ENCODE measurements around the gene CSHL1.
"Not testable (repeated sequence)": the region's sequence is repeated elsewhere in the genome, so short reads cannot be mapped to it uniquely, and the experiment has no call there.

Gene CSHL1

GRCh38 chr17:63939884-63940283 lies 28.8 kb upstream of the CSHL1 start:
- DNase-seq, result no peak

DNA sequence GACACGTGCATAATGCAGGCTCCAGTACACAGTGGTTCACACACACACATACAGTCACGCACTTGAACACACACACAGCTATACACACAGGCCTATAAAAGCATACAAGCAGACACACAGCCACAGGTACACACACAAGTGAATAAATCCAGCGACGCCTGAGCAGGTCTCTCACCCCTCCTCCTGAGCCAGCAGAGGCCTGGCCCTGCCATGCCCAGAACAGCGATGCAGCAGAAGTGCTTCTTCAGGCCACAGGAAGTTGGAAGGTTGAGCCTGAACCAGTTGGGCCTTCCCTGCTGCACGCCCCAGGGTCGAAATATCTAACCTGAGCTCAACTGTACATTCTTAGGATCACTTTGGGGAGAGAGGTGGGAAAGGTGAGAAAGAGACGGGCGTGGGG lies 28.3 kb upstream of the CSHL1 start:
- DNase-seq, result no peak

DNA sequence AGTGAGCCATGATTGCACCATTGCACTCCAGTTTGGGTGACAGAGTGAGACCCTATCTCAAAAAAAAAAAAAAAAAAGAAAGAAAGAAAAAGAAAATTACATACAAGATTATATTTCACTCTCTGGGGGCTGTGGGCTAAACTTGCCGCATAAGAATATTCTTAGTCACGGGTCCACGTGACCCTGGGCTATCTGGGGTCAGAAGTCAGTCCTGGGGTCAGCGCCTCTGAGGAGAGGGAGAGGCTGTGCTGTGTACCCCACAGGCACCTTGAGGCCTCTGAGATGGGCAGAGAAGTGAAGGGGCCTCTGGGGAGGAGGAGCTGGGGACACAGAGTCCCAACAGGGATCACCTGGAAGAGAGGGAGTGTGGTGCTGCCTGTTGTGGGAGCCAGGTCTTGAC lies 26.9 kb upstream of the CSHL1 start:
- DNase-seq, result no peak

- DNase-seq, result no peak
These were observed 26.3 kb upstream of the CSHL1 start for GRCh38 chr17:63937319-63937718.

DNA sequence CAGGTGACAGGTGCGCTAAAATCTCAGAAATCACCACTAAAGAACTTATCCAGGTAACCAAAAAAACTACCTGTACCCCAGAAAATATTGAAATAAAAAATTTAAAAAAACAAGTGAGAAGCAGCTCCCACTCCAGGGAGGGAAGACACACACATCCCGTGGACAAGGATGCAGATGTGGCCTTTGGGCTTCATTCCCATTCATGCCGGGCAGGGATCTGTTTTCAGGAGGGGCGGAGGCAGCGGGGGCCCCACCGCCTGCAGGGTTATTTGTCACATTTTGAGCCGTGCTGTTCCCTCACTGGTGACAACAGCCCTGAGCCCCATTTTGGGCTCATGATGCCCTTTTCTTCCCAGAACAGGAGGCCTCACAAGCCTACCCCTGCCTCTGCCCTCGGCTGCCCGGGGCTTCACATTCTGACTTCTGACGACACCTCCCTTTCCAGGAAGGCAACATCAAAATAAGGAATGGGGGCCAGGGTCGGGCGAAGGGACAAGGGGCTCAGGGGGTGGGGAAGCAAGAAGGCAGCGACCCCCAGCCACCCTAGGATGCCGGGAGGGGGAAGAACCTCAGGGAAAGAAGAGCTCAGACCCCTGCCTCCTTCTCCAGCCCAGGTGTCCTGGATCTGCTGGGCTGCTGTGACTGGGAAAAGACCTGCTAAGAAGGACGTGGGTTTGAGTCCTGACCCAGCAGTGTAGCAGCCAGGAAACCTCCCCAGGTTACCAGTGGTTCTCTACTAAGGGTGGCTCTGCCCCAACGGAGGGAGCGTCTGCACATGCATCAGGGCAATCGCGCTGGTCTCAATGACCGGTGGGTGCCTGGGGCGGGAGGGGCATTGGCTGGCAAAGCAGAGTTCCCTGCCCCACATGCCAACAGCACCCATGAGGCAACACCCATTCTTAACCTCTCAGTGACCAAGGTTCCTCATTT lies 23.4 kb upstream of the CSHL1 start:
- DNase-seq, result no peak

GRCh38 chr17:63933598-63933997 lies 22.5 kb upstream of the CSHL1 start:
- DNase-seq, result no peak

- no peak for DNase-seq
These were observed 21.7 kb upstream of the CSHL1 start for GRCh38 chr17:63932721-63933120.

DNA sequence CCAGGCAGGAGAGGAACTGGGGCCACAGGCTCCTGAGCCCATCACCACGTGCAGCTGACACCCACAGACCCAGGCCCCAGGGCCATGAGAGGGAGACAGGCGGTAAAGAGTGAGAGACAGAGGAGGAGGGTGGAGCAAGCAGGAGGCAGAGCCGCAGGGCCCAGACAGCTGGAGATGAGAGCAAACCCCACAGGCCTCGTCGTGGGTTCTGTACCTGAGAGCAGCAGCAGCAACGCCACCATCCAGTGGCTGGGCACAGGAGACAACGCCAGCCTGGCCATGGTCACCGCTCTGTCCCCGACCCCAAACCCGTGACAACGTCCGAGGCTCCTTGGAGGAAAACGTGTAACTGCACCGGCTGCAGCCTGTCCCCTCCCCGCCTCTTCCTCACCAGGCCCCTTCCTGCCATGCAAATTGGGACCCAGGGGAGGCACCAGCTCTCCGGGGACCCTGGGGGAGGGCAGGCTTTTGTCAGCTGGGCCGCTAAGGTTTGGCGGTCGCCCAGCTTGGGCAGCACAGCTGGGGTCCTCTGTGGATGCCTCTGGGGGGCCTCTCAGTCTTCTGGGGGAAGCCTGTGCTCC lies 21.0 kb upstream of the CSHL1 start, which contains the start of gene CD79B:
CD79B (minus strand) TSS at position 351 of the 581 bp plus-strand sequence; CDS start at position 281, 70 bp downstream.
- DNase-seq, result peak; percentile 29 to 57

- DNase-seq, result peak; percentile 68 to 74
These were observed 20.0 kb upstream of the CSHL1 start for GRCh38 chr17:63930951-63931575.

- DNase-seq, result no peak
These were observed 19.1 kb upstream of the CSHL1 start for GRCh38 chr17:63929860-63930766.

- no peak for DNase-seq
These were observed 18.1 kb upstream of the CSHL1 start for GRCh38 chr17:63928966-63929695.

DNA sequence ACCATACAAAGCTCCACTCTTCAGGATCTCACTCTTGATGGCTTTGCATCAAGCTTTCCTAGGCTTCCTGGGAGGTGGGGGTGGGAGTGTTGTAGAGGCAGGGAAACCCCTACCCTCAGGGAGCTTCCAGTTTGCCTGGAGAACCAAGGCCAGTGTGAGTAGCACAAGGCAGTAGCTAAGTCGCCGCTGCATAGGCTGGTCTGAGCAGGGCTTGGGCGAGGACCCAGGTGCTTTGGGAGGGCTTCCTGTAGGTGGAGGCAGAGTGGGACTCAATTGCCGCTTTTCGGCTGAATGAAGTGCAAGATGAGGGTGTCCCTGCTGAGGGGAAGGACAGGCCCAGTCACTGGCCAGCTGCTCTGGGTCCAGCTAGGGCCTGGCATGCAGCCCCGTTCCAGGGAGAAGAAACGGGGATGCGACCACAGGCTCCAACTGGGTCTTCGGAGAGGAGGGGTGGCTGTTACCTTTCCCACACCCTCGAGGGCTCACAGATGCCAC lies 17.2 kb upstream of the CSHL1 start:
- DNase-seq, result no peak

DNA sequence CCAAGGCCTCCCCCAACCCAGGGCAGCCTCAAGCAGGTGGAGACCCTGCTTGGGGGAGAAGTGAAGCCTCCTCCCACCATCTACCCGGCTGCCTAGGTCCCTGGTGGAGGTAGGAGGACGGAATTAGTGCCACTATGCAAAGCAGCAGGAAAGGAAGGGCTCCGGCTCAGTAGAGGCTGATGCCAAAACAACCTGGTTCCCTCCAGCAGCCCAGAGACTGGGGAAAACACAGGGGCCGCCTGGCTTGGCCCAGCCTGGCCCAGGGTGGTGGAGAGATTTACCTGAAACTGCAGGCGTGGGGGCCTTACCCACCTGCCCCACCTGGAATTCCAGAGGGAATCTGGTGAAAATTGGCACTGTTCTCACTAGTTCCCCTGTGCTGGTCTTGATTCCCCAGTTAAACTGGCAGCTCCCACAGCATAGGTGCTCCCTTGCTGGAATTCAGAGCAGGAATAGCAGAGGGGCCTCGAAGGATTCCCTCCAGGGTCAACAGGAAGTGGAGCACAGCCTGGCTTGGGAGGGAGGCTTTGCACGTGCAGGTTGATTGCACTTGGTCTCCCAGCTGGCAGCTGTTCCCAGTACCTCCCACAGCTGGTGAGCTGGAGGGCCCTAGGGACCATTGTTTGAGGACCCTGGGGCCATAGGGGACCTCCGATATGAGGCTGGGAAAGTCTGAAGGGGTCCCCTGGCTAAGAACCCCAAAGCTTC lies 16.6 kb upstream of the CSHL1 start:
- DNase-seq, result no peak

DNA sequence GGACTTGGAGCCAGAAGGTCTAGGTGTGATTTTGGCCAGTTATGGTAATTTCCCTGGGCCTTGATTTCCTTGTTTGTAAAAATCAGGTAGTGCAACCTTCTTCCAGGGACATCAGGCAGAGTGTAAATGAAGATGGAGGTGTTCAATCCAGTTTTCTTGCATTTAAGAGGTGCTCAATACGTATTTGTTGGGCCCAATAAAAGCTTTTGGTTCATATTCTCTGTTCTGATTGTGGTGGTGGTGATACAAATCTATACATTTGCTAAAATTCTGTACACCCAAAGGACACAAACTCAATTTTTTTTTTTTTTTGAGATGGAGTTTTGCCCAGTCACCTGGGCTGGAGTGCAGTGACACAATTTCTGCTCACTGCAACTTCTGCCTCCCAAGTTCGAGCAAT lies 15.1 kb upstream of the CSHL1 start:
- DNase-seq, result no peak

GRCh38 chr17:63925615-63926014 lies 14.6 kb upstream of the CSHL1 start:
- DNase-seq, result peak in 1 of 2 donors; percentile 59

GRCh38 chr17:63922402-63922801 lies 11.3 kb upstream of the CSHL1 start:
- peak in 1 of 2 donors; percentile 22 for DNase-seq

- DNase-seq, result not testable (repeated sequence)
These were observed 9.7 kb upstream of the CSHL1 start for GRCh38 chr17:63920779-63921178.

DNA sequence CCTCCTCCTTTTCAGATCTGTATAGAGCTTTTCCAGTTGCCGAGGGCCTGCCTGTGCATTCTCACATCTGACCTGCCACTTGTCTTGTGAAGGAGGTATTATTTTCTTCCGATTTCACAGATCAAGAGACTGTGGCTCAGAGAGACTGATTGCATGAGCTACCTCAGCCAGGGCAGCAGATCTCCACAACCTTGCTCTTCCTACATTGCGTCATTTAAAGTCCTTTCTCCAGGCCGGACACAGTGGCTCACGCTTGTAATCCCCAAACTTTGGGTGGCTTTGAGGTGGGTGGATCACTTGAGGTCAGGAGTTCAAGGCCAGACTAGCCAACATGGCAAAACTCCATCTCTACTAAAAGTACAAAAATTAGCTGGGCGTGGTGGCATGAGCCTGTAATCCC lies 9.0 kb upstream of the CSHL1 start:
- not testable (repeated sequence) for DNase-seq

GRCh38 chr17:63919311-63919723 lies 8.3 kb upstream of the CSHL1 start:
- DNase-seq, result peak; percentile 81 to 86

GRCh38 chr17:63918789-63919305 lies 7.8 kb upstream of the CSHL1 start, which contains the start of gene GH1:
Gene GH1, minus strand, starts transcription at chr17:63918839. Its CDS starts 63 bp downstream, at chr17:63918776.
- DNase-seq, result not testable (repeated sequence)

- no peak for DNase-seq
These were observed 7.2 kb upstream of the CSHL1 start for GRCh38 chr17:63918305-63918704.
